ENCODE results near the gene MED29. TPM values are rescaled to one million over a fixed set of nuclear protein-coding genes. Genes with fewer than 3 reads are reported as not detected.

The MED29 gene
- polyA plus RNA-seq (2013, experiment 1 of 2; ENCODE audit: insufficient read length) = 25.3 TPM
- polyA plus RNA-seq (2013, experiment 2 of 2; ENCODE audit: insufficient read length) = 22.1 TPM

DNA sequence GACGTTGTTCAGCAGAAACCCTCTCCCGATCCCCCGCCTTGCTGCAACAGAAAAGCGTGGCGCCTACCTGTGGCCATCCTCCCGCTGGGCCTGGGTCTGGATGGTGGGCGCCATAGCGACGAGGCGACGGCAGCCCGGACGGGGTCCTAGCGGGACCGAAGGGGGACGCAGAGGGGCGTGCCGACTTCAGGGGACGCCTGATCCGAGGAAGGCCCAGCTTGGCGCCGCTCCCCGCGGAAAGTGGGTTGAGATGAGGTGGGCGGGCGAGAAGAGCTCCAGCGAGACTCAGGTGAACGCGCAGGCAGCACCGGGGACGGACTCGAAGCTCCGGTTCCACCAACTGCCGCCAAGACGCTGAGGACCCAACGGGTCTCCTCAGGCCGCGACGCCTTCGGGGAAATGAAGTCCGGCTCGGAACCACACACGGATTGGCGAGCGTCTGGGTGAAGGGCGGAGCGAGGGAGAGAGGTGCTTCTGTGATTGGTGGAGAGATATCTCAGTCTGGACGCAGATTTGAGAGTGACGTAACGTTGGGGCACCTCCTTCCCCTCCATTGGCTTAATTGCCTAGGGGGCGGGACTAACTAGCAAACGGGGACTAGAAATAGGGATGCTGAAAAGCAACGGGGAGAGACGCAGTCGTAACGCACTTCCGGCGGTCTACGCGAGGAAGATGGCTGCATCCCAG lies at the start of gene MED29, which contains the start of gene PAF1:
MED29 (plus strand) TSS at position 628 of the 687 bp plus-strand sequence; CDS start at position 673, 45 bp downstream.
PAF1 (minus strand) TSS at position 356 of the 687 bp plus-strand sequence; CDS start at position 114, 242 bp downstream.
- DNase-seq = peak; percentile 100

DNA sequence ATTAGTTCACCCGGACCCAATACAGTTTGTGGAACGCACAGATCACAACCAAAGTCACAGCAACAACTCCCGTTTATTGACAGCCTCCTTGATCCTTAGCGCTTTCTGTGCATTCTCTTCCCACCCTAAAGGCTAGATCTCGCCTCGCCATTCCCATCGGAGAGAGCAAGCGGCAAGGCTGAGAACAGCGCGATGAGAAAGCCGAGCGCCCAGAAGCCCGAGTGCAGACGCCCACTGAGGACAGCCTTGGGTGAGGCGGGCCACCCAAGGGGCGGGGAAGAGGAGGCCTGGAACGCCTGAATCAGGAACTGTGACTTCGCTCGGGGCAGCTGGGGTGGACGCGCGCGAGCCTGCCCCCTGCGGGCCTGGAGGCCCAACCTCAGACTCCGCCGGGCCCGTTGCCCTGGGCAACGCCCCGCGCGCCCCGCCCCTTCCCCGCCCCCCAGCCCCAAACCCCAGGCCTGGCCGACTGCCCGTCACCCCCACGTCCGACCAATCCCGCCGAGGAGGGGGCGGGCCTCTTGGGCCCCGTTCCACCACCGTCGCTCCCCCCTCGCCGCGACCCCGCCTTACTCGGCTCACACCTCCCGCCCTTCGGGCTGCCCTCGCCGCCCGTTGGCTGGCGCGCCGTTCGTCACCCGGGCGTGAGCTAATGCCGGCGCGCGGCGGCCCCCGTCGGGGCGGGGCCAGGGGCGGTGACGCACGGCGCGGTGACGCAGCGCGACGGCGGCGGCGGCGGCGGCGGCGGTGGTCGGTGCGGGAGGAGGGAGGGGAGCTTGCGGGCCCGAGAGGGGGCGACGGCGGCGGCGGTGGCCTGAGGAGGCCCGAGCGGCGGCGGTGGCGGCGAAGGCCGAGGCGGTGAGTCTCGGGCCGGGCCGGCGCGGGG lies 49.2 kb upstream of the MED29 start, which contains the start of gene SAMD4B:
SAMD4B (plus strand) TSS at position 703 of the 886 bp plus-strand sequence. CDS start 14,473 bp downstream, outside the sequence.
- DNase-seq = peak; percentile 99

DNA sequence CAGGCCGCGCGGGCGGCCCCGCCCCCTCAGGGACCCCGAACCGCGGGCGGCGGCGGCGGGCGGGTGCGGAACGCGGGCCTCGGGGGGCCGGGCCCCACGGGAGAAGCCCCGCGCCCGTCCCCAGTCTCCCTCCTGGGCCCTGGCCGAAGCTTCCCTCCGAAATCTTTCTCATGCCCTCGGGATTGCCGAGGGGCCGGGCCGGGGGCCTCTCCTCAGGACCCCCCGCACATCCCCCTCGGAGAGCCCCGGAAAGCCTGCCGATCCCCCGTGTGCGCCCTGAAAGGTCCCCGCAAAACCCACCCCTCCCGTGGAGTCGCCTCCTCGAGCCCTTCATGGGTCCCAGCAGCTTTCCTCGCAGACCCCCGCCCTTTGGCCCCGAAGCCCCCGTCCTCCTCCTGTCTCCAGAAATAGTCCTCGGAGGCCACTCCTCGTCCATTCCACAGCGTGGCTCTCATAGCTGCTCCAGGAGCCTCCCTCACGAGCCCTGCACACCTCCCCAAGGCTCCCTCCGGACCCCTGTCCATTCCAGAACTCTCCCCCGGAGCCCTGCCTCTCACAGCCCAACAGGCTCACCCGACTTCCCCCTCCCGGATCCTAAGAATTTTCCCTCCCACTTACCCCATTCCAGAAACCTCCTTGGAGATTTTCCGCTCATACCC lies 48.4 kb upstream of the MED29 start:
- DNase-seq = peak; percentile 14

- DNase-seq = no peak
These were observed 45.2 kb upstream of the MED29 start for GRCh38 chr19:39345956-39346355.

- DNase-seq = peak; percentile 24
These were observed 43.6 kb upstream of the MED29 start for GRCh38 chr19:39347332-39348164.

DNA sequence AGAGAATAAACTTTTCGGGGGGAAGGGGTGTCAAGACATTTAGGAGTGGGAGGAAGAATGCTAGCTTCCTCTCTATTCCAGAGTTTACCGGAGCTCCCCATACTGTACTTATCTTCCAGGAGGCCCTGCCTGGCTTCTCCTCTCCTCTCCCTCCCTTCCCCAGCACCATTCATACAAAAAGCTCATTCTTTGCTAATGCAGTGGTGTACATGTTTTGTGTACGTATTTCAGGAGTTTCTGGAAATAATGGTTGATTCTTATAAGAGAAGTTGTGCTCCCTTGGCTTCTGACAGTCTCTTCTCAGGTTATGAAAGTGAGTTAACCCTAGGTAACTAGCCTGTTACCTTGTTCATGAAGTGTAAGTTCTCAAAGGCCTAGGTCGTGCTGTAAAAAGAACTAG lies 41.9 kb upstream of the MED29 start:
- no peak for DNase-seq

- DNase-seq = no peak
These were observed 41.0 kb upstream of the MED29 start for GRCh38 chr19:39350156-39350555.

- peak; percentile 38 for DNase-seq
These were observed 39.6 kb upstream of the MED29 start for GRCh38 chr19:39351537-39352064.

DNA sequence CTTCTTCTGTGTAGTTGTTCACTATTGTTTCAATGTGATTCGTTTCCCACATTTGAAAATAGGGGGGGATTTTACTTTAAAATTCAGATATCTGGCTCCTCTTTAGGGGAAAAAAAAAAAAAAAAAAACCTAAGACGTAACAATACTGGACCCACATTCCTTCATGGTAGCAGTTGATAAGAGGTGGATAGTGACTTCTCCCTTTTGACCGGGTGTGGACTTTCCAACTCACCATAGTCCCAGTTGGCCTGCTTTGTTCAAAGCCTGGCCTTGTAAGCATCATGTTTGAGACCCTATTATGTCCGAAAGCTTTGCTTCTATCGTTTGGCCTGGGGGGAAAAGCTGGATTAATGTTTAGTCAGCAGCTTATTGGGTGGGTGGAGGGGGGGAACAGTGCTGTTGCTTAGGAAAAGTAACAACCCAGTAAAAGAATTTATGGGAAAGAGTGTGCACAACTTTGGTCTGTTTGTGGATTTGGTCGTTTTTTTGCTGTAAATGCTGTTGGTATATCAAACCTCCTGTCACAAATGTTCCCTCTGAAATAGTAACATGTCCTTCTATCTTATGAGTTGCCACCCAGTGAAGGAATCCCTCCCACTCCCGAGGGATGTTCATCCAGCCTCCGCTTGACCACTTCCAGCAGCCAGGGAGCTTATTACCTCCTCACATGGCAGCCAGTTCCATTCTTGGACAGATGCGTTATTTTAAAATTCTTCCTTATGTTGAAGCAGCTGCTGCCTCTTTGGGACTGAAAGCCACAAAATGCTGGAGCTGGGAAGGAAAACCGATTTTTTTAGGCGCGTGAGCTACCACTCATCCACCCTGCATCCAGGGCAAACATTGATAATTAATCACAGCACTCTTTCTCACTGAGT lies 38.6 kb upstream of the MED29 start:
- DNase-seq = peak; percentile 54

DNA sequence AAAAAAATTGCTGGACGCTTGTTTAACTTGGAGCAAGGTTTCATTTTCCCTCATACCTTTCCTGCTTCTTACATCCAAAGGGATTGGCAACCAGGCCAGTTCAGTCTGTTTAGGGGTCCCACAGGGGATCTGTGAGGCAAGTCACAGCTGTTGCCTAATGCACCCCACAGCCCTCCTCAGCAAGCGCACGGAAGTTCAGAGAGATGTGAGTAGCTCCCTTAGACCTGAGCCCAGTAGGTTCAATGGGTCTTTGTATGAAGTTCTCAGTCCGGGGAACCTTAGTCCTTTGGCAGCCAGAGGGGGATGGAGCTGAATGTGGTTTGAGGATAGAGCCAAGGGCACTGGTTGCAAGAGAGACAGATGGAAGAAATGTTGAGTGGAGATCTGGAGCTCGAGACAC lies 35.9 kb upstream of the MED29 start:
- DNase-seq = no peak

- no peak for DNase-seq
These were observed 35.1 kb upstream of the MED29 start for GRCh38 chr19:39356073-39356472.

DNA sequence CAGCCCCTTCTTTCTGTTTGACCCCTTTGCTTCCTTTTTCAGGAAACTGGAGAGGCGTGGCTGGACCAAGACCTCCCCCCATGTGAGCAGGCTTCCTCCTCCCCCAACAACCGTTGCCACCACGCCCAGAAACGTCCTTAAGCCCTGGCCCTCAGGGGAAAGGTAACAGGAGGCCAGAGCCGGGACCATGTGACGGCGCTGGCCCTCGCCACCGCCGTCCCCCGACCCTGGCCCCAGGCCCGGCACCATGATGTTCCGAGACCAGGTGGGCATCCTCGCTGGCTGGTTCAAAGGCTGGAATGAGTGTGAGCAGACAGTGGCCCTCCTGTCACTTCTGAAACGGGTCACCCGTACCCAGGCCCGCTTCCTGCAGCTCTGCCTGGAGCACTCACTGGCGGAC lies 34.5 kb upstream of the MED29 start:
- no peak for DNase-seq

DNA sequence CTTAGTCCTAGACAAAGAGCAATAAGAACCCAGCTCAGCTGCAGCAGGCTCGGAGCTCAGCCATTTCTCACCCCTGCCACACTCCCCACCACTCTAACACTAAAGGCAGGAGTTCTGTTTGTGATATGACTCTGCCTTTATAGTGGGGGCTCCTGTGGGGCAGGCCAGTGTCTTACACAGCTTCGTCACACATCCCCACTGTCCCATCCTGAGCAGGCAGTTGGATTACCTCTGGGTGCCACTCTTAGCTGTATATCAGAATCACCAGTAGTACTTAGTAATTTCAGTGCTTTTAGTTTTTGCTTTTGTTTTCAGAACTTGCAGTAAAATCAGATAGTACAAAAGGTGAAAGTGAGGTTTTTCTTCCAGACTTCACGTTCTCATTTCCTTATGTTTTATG lies 32.2 kb upstream of the MED29 start:
- DNase-seq = no peak

DNA sequence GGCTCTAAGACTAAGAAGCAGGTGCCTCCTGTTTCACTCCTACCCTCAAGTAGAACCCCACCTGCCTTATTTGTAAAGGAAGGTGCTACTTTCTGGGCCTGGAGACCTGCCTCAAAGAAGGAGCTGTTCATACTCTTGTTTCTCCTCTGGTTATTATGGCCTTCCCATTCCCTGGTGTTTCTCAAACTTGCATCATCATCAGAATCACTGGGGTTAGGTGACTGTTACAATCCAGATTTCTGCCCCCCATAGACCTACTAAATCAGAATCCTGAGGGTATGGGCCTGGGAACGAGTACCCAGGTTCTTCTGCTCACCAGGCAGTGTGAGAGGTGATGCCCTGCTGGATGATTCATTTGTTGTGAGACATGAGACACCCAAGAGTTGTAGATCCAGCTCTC lies 30.6 kb upstream of the MED29 start:
- peak; percentile 13 for DNase-seq

DNA sequence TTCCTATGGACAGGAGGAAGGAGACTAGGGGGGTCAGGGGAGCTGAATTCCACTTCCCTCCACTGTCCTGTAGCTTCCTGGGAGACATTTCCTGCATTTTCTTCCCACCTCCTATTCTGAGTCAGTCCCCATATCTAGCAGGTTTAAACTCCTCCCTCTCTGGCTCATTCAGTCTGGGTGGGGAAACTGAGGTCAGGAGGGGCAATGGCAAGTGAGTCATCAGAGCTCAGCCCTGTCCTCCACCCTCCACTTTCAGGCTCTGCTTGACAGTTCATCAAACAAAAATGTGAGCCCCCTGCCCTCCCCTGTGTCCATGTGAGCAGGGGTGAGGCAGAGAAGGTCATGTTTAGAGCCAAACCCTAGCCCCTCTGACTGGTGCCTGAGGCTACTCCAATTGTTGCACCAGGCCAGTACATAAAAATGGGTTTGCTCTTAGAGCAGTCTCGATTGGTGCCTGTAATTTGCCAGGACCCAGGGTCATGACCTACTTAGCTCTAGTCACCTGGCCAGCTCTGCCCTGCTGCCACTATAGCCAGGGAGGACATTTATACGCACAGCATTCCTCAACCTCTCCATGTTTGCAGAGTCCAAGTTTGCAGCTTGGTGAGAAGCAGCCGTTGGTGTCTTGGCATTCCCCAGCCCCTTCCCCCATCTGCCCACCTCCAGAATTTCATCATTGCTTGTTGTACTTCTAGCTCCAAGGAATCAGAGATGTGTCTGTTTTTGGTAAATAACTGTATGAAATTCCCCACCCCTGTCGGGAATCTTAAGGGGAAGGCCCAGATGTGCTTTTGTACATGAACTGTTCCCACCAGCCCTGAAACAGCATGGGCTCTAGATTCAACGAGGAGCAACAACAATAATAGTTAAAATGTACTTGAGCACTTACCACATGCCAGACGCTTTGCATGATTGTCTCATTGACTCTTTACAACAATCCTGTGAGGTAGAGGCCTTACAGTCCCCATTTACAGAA lies 28.2 kb upstream of the MED29 start:
- DNase-seq = peak; percentile 56

DNA sequence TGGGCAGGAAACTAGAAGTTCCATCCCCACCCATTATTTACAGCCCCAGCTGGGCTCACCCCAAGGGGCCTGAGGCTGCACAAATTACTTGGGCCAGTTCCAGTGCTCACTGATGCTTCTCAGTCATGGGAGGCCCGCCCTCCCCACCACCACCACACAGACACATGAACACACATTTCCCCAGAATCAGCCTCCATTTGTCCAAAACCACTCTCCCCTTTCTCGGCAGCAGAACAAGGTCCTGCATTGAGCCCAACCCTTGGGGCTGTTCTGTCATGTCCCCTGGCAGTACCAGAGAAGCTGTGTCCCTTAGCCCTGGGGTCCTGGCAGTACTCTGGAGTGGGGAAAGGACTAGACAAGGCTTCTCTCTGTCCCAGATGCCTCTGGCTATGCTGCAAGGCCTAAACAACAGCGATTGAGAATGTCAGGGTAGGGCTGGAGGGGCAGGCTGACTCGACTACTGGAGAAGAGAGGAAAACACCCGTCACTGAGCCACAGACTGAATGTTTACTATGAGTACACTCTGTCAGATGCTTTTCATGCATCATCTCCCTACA lies 27.2 kb upstream of the MED29 start:
- peak; percentile 53 for DNase-seq

- DNase-seq = no peak
These were observed 25.6 kb upstream of the MED29 start for GRCh38 chr19:39365531-39365930.

DNA sequence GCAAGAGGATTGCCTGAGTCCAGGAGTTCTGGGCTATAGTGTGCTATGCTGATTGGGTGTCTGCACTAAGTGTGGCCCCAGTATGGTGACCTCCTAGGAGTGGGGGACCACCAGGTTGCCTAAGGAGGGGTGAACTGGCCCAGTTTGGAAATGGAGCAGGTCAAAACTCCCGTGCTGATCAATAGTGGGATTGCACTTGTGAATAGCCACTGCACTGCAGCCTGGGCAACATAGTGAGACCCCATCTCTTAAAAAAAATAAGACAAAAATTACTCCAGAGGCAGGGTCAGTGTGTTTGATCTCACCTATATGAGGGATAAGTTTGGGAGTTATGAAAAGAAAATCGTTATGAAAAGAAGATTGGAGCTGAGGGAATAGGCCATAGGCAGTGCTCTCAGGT lies 22.0 kb upstream of the MED29 start:
- no peak for DNase-seq

DNA sequence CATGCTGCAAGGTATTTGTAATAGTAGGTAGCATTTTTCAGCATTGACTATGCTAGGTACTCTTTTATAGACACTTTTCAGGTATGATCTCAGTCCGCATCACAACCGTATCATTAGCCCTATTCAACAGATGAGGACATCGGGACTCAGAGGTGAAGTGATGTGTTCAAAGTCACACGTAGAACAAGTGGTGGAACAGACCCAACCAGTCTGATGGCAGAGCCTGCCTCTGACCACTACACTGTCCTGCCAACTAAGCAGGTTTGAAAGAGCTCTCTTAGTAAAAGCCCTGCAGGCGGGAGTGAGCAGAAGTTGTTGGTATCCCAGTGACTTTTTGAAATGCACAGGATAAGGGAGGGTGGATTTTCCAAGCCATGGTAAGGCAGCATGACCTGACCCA lies 20.4 kb upstream of the MED29 start:
- no peak for DNase-seq

Measured in fibroblast of skin of scalp (primary cell).